HCT116 (cell line): ENCODE data around the gene MICALL1. TPM values are rescaled to one million over a fixed set of nuclear protein-coding genes. Genes with fewer than 3 reads are reported as not detected.

ENCODE experiments used
- ATAC-seq: fragments of 200-7000 bp; cut with Tn5 transposase; 2 replicates; pipeline ENCODE4 v1.9.1; 2020; ENCODE audit warnings: mild to moderate bottlenecking, moderate library complexity
- BruUV-seq: library from RNA; stranded (reverse); fragments of 400-500 nt; replicated peaks from 2 replicates; lab custom pipeline; 2021; lab: Mats Ljungman, UMichigan
- CTCF ChIA-PET: fragments of 300-600 bp; sonication (Branson Sonifier 250); formaldehyde crosslinking; loops from one replicate; lab custom pipeline; 2021; ENCODE audit warnings: antibody characterized with exemption; lab: Charles Lee
- POLR2A ChIA-PET: fragments of 300-600, 350-600 bp; sonication (Branson Sonifier 250); formaldehyde crosslinking; loops from one replicate; lab custom pipeline; 2021; ENCODE audit warnings: antibody characterized with exemption; lab: Charles Lee
- RAD21 ChIA-PET, 2 experiments: fragments of 300-600 bp; sonication (Branson Sonifier 250); formaldehyde crosslinking; loops; one replicate each; lab custom pipeline; 2023; ENCODE audit warnings: low total read pairs in 2 of 2; ENCODE audit not compliant: uncharacterized antibody in 2 of 2, unreplicated experiment in 2 of 2, low non-redundant PET in 1 of 2; lab: Charles Lee
- DNase-seq: peaks from one replicate; pipeline ENCODE4 v3.0.0-alpha.2; 2010; ENCODE audit warnings: low read depth, low spot score
- H2AFZ ChIP-seq: fragments of 200-600 bp; shearing (Covaris generic), sonication (generic); 2 replicates; pipeline ENCODE4 v1.6.1; 2017; ENCODE audit warnings: low read depth, mixed run types, mixed read lengths, antibody characterized with exemption, low read length; ENCODE audit not compliant: poor library complexity, severe bottlenecking
- H3K27ac ChIP-seq: 2 replicates; pipeline ENCODE4 v1.5.1; 2012; ENCODE audit warnings: low read depth, low read length
- H3K27me3 ChIP-seq: fragments of 200-600 bp; sonication (generic); 2 replicates; pipeline ENCODE4 v1.6.1; 2016; ENCODE audit warnings: mixed run types, low read length, mixed read lengths; ENCODE audit not compliant: insufficient read depth
- H3K36me3 ChIP-seq, 2 experiments: fragments of 200-500 bp in 1 of 2; fragments of 200-600 bp in 1 of 2; sonication (Bioruptor generic) in 1 of 2; sonication (generic) in 1 of 2; 2 replicates each; pipeline versions ENCODE4 v1.5.1 to v1.6.1; 2014 to 2016; ENCODE audit warnings: low read length in 2 of 2, inconsistent platforms in 1 of 2, mixed read lengths in 1 of 2, mixed run types in 1 of 2; ENCODE audit not compliant: insufficient read depth in 2 of 2, control insufficient read depth in 1 of 2
- H3K4me1 ChIP-seq, 2 experiments: fragments of 200-600 bp in 1 of 2; sonication (generic) in 1 of 2; 2 replicates each; pipeline versions ENCODE4 v1.5.1 to v1.6.1; 2012 to 2017; ENCODE audit warnings: low read length in 2 of 2, inconsistent platforms in 1 of 2, mild to moderate bottlenecking in 1 of 2, mixed read lengths in 1 of 2, mixed run types in 1 of 2, moderate library complexity in 1 of 2; ENCODE audit not compliant: insufficient read depth in 2 of 2, control insufficient read depth in 1 of 2
- H3K4me2 ChIP-seq: fragments of 200-600 bp; sonication (generic); 2 replicates; pipeline ENCODE4 v1.6.1; 2017; ENCODE audit warnings: mixed run types, low read length, mixed read lengths
- H3K4me3 ChIP-seq, 2 experiments: fragments of 200-600 bp in 1 of 2; sonication (generic) in 1 of 2; replicated peaks in 1 of 2; 2 replicates each; pipeline ENCODE4 v1.5.1; 2011 to 2016; ENCODE audit warnings: low read length in 2 of 2, control low read depth in 1 of 2, low read depth in 1 of 2, mild to moderate bottlenecking in 1 of 2, mixed read lengths in 1 of 2, mixed run types in 1 of 2
- H3K79me2 ChIP-seq: fragments of 200-600 bp; sonication (generic); 2 replicates; pipeline ENCODE4 v1.6.1; 2017; ENCODE audit warnings: mild to moderate bottlenecking, mixed run types, low read length, moderate library complexity, mixed read lengths; ENCODE audit not compliant: insufficient read depth
- H3K9ac ChIP-seq: fragments of 200-600 bp; sonication (generic); 2 replicates; pipeline ENCODE4 v1.6.1; 2016; ENCODE audit warnings: low read length, mixed read lengths
- H3K9me2 ChIP-seq: fragments of 200-600 bp; sonication (generic), shearing (Covaris generic); 2 replicates; pipeline ENCODE4 v1.6.1; 2017; ENCODE audit warnings: mixed run types, mild to moderate bottlenecking, moderate library complexity; ENCODE audit not compliant: insufficient read depth
- H3K9me3 ChIP-seq, 2 experiments: fragments of 200-500 bp in 1 of 2; fragments of 200-600 bp in 1 of 2; sonication (Bioruptor generic) in 1 of 2; sonication (generic) in 1 of 2; 2 replicates each; pipeline ENCODE4 v1.6.1; 2014 to 2017; ENCODE audit warnings: low read length in 2 of 2, mixed read lengths in 2 of 2, inconsistent platforms in 1 of 2, low read depth in 1 of 2, mild to moderate bottlenecking in 1 of 2, mixed run types in 1 of 2, moderate library complexity in 1 of 2; ENCODE audit not compliant: control insufficient read depth in 1 of 2, insufficient read depth in 1 of 2
- H4K20me1 ChIP-seq: fragments of 200-600 bp; sonication (generic), shearing (Covaris generic); 2 replicates; pipeline ENCODE4 v1.6.1; 2017; ENCODE audit warnings: mixed run types, mild to moderate bottlenecking, moderate library complexity; ENCODE audit not compliant: insufficient read depth
- FOSL1 ChIP-seq: IDR thresholded peaks from 2 replicates; pipeline ENCODE4 v1.6.1; 2012; ENCODE audit warnings: low read depth
- JUND ChIP-seq: IDR thresholded peaks from 2 replicates; pipeline ENCODE4 v1.6.1; 2012
- MAX ChIP-seq: IDR thresholded peaks from 2 replicates; pipeline ENCODE4 v1.6.1; 2012
- POLR2A ChIP-seq: IDR thresholded peaks from 2 replicates; pipeline ENCODE4 v1.7.0; 2011; ENCODE audit warnings: borderline replicate concordance; ENCODE audit not compliant: insufficient read depth, insufficient read length; ENCODE audit errors: extremely low read depth
- POLR2AphosphoS5 ChIP-seq: IDR thresholded peaks from 2 replicates; pipeline ENCODE4 v1.6.1; 2011; ENCODE audit warnings: mild to moderate bottlenecking, low read depth, low read length, moderate library complexity
- SP1 ChIP-seq: IDR thresholded peaks from 2 replicates; pipeline ENCODE4 v1.6.1; 2012; ENCODE audit warnings: low read depth
- TCF7L2 ChIP-seq: IDR thresholded peaks from 2 replicates; pipeline ENCODE4 v1.7.0; 2011; ENCODE audit warnings: borderline replicate concordance, inconsistent platforms; ENCODE audit not compliant: insufficient read depth, insufficient read length; ENCODE audit errors: extremely low read depth
- YY1 ChIP-seq: IDR thresholded peaks from 2 replicates; pipeline ENCODE4 v1.6.1; 2011; ENCODE audit warnings: low read length, low read depth, moderate library complexity, mild to moderate bottlenecking; ENCODE audit not compliant: insufficient replicate concordance; ENCODE audit errors: extremely low read depth
- ZFX ChIP-seq: fragments of 450-650 bp; IDR thresholded peaks from 2 replicates; pipeline ENCODE4 v1.6.1; 2017
- intact Hi-C: fragments of 100-400 bp; cut with micrococcal nuclease; formaldehyde crosslinking; loops from 2 replicates; pipeline ENCODE4 v1.10.0; 2022
- total RNA-seq: library from RNA; stranded (reverse); gene quantifications from one replicate; pipeline ENCODE4 v1.2.1, GENCODE V29; 2021; ENCODE audit not compliant: unreplicated experiment
- TF ChIP-seq, protein P1 (sequence below): IDR thresholded peaks from 2 replicates; pipeline ENCODE4 v1.6.1; 2012

Gene MICALL1
- total RNA-seq, 1 experiment from 2014 or later: 35.2 TPM

DNA sequence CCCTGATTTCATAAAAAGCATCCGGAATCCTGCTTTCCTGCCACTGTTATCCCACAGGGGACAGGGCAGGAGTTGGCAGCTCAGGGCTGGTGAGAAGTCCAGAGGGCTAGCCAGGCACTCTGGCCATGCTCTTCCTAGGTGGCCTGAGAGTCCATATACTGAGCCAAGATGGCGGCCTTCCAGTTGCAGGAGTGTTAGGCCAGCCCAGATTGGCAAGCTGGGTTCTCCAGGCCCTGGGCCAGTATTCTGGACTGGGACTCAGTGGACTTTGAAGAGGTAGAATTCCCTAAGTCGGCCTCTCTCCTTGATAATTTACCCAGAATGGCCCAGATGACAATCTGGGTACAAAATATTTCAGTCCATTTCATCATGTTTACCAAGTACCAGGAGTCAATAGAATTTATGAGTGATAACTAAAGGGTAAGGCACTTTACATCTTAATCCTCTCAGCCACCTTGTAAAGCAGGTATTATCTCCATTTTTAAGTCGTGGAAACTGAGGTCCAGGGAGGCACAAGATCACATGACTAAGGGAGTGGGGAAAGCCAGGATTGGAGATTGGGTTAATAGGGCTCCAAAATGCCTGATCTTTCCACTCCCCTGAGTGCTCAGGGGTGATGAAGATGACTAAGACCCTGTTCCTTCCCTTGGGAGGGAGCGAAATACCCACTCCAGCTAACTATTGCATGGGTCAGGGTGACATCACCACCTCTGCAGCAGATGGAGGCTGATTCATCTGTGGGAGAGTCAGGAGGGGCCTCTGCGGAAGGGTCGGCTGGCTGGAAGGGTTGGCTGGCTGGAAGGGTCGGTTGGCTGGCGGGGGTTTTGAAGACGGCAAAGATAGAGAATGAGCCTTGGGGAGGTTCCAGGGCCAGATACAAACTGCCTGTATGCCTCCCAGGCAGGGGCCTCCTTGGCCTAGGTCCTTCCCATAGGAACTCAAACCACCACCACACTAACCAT is 1.2 kb upstream of the MICALL1 start:
- Histone ChIP-seq H3K9me2 (no peaks in the 10 kb centered on the region), H3K27ac (peak overlapping the region; percentile 96), H3K27me3 (no peaks in the 10 kb centered on the region), H3K4me1 (peaks cover 22 to 32% of the 10 kb centered on the region in 2 experiments), H4K20me1 (no peaks in the 10 kb centered on the region), H3K9ac (peak overlapping the region; percentile 79), H2AFZ (no peak overlapping the region), H3K9me3 (no peaks in the 10 kb centered on the region), H3K4me3 (peak overlapping the region; percentile 37 to 57; a peak in 3 of 4 replicates), H3K79me2 (peaks cover 23% of the 10 kb centered on the region), H3K4me2 (peak overlapping the region; percentile 87), H3K36me3 (no peaks in the 10 kb centered on the region)
- BruUV-seq: TSS peak; percentile 95
- DNase-seq (peak; percentile 87), ATAC-seq (peak; percentile 55)
- peak; percentile 76 for TF ChIP-seq SP1
- TF ChIP-seq POLR2AphosphoS5: peak; percentile 50
- peak; percentile 31 for TF ChIP-seq YY1
- TF ChIP-seq, protein P1, sequence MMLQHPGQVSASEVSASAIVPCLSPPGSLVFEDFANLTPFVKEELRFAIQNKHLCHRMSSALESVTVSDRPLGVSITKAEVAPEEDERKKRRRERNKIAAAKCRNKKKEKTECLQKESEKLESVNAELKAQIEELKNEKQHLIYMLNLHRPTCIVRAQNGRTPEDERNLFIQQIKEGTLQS: no peak
- TF ChIP-seq FOSL1: peak; percentile 82
- peak; percentile 90 for TF ChIP-seq JUND
- TF ChIP-seq POLR2A: peak; percentile 23
- peak; percentile 59; the same call in 1 of the 2 replicates for TF ChIP-seq MAX
- TF ChIP-seq ZFX: no peak; the same call in 1 of the 2 replicates
- TF ChIP-seq TCF7L2: peak; percentile 59
- ChIA-PET POLR2A (interaction anchor here (0.5 to 2.3 kb wide), 6 partner anchors 8 to 826 kb away, joined by 3 to 12 read pairs (median 6); partner anchors contain the start of gene ANKRD54), CTCF (interaction anchor here (0.5 to 1.5 kb wide), 2 partner anchors 8 to 42 kb away, joined by 3 to 6 read pairs; no protein-coding TSS in a partner anchor), RAD21 (interaction anchor here in 1 of 2 experiments (0.6 to 0.8 kb wide), 2 partner anchors 24 to 145 kb away, joined by 3 to 4 read pairs; no protein-coding TSS in a partner anchor)
- intact Hi-C loops: loop anchor here (1.0 kb wide), 1 partner anchor 29 kb away; no protein-coding TSS in a partner anchor
